BJ (cell line): Measurements from ENCODE around the gene SHLD1. TPM values are rescaled to one million over a fixed set of nuclear protein-coding genes. Genes with fewer than 3 reads are reported as not detected.

Experiments used
- CTCF ChIA-PET: fragments of 350-600 bp; formaldehyde crosslinking; extraction: SDS; loops from one replicate; lab custom pipeline; 2021; ENCODE audit warnings: antibody characterized with exemption, inconsistent platforms; lab: Yijun Ruan, JAX
- POLR2A ChIA-PET: fragments of 300-600 bp; sonication (Branson Sonifier 250); formaldehyde crosslinking; extraction: SDS; loops from one replicate; lab custom pipeline; 2021; ENCODE audit warnings: antibody characterized with exemption; lab: Charles Lee
- DNase-seq: peaks from one replicate; pipeline ENCODE4 v3.0.0-alpha.2; 2011; ENCODE audit warnings: low read depth
- H3K27me3 ChIP-seq: 2 replicates; pipeline ENCODE4 v1.6.0; 2011; ENCODE audit warnings: low read length; ENCODE audit not compliant: control insufficient read depth, insufficient read depth
- H3K36me3 ChIP-seq: 2 replicates; pipeline ENCODE4 v1.5.1; 2011; ENCODE audit warnings: low read length; ENCODE audit not compliant: control insufficient read depth, insufficient read depth
- H3K4me3 ChIP-seq: 2 replicates; pipeline ENCODE4 v1.5.1; 2011; ENCODE audit warnings: low read depth, mild to moderate bottlenecking, control low read depth, low read length
- CTCF ChIP-seq: IDR thresholded peaks from 2 replicates; pipeline ENCODE4 v1.5.1; 2011; ENCODE audit warnings: low read depth, mild to moderate bottlenecking, control low read depth, inconsistent platforms, low read length, moderate library complexity; ENCODE audit not compliant: insufficient read depth
- polyA plus RNA-seq: library from polyadenylated mRNA; depleted of rRNA; stranded (reverse); fragments of >200 nt; gene quantifications from 2 replicates; pipeline ENCODE4 v1.2.3, GENCODE V29; 2011

The SHLD1 gene
- polyA plus RNA-seq, 1 experiment, result 2.0 TPM

- ChIA-PET CTCF (no interaction called here), POLR2A (no interaction called here)
- DNase-seq, result no peak
- H3K27me3 ChIP-seq, result no peaks in the 10 kb centered on the region
- H3K36me3 ChIP-seq, result no peaks in the 10 kb centered on the region
- no peak overlapping the region for H3K4me3 ChIP-seq
- no peak for TF ChIP-seq CTCF
Observed at GRCh38 chr20:5757949-5758348, 7.7 kb downstream of the SHLD1 start.

DNA sequence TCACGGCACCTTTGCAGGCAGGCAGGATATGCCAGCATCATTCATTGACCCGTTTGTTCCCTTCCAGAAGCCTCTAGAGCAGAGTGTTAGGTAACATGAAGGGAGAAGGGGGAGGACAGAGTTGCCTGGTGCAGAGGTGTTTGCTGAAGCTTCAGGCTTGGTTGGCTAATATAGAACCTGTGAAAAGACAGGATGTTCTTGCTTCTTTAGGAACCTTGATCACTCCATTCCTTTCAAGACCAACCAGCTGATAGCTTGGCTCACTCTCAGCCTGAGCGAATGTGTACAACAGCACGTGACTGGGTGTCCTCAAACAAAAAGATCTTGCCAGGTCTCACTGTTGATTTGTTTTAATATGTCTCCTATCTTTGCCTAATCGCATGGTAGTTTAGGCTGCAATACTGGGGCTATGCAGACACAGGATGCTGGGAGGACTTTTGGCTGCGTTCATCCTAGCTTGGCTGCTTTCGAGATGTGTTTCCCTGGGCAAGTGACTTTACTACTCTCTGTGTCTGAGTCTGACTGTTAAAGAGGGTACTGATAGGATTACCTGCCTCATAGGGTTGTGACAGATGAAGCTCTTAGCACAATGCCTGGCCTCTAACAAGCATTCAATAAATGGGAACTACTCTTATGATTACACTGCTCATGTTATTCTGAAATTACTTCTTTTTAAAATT is 16.0 kb downstream of the SHLD1 start:
- Histone ChIP-seq H3K36me3 (no peaks in the 10 kb centered on the region), H3K27me3 (no peaks in the 10 kb centered on the region), H3K4me3 (no peak overlapping the region)
- ChIA-PET CTCF (interaction anchor here (1.4 kb wide), 1 partner anchor 22 kb away, joined by 4 read pairs; no protein-coding TSS in a partner anchor), POLR2A (no interaction called here)
- DNase-seq, result no peak
- TF ChIP-seq CTCF, result no peak

DNA sequence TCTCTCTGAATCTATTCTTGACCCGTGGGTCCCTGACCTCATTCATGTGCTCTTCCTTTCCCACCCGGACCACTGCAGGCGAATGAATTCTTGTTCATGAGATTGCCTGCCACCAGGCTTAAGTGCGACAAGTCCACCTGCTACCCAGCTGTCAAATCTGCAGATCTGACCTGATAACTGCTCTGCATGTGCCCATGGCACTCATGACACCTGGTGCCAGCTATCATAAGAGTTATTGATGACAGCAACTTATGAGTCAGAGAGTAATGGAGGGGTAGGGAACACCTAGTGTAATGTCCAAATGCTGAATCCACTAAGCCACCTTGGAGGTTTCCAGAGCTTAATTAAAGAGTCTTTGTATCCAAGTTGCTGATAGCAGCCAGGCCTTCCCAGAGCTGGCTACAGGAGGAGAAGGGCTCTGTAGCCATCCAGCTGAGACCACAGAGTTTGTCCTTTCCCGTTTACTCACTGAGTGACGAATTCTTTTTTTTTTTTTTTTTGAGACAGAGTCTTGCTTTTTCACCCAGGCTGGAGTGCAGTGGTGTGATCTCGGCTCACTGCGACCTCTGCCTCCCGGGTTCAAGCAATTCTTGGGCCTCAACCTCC is 17.4 kb downstream of the SHLD1 start:
- no peaks in the 10 kb centered on the region for H3K27me3 ChIP-seq
- ChIA-PET POLR2A (no interaction called here), CTCF (no interaction called here)
- no peaks in the 10 kb centered on the region for H3K36me3 ChIP-seq
- no peak for TF ChIP-seq CTCF
- DNase-seq, result no peak
- H3K4me3 ChIP-seq, result no peak overlapping the region

DNA sequence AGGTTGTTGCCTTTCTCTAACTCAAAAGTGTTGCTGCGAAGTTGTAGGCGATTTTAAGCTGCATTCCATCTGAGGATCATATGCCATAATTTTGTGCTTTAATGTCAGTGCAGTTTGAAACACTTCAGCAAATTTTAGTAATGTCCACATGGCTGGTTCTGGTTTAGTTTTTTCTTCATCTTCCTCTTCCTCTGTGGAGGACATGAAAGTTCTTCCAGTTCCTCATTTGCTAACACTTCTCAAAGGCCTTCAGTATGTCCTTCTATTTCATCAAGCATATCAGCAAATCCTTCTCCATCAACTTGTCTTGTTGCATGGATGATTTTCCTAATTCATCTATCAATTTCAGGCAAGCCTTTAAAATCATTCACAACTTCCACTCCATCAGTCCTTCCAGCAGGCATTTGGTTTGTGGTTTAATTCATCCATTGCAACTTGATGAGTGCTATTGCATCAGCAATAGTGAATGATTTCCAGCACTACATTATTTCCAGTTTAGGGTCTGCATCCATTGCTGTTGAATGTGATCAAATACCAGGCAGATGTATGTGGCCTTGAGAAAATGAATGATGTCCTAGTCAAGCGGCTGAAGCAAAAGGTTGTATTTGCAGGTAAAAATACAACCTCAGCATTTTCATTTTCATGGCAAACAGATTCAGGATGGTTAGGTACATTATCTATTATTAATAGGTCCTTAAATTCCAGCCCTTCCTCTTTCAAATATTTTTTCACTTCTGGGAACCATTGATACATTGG is 20.2 kb downstream of the SHLD1 start:
- no peaks in the 10 kb centered on the region for H3K36me3 ChIP-seq
- no peak for TF ChIP-seq CTCF
- no peaks in the 10 kb centered on the region for H3K27me3 ChIP-seq
- ChIA-PET POLR2A (no interaction called here), CTCF (interaction anchor here (0.7 kb wide), 1 partner anchor 9 kb away, joined by 4 read pairs; no protein-coding TSS in a partner anchor)
- no peak overlapping the region for H3K4me3 ChIP-seq
- DNase-seq, result no peak

GRCh38 chr20:5770987-5771318 is 20.8 kb downstream of the SHLD1 start:
- TF ChIP-seq CTCF, result no peak
- Histone ChIP-seq H3K27me3 (no peaks in the 10 kb centered on the region), H3K4me3 (no peak overlapping the region), H3K36me3 (no peaks in the 10 kb centered on the region)
- ChIA-PET POLR2A (no interaction called here), CTCF (no interaction called here)
- no peak for DNase-seq
